ENCODE data around the gene SORCS2. TPM values are rescaled to one million over a fixed set of nuclear protein-coding genes. Genes with fewer than 3 reads are reported as not detected.

Gene SORCS2
- total RNA-seq, 4 donors from 2014 or later, result 2.0 to 7.4 (median 3.6) TPM

DNA sequence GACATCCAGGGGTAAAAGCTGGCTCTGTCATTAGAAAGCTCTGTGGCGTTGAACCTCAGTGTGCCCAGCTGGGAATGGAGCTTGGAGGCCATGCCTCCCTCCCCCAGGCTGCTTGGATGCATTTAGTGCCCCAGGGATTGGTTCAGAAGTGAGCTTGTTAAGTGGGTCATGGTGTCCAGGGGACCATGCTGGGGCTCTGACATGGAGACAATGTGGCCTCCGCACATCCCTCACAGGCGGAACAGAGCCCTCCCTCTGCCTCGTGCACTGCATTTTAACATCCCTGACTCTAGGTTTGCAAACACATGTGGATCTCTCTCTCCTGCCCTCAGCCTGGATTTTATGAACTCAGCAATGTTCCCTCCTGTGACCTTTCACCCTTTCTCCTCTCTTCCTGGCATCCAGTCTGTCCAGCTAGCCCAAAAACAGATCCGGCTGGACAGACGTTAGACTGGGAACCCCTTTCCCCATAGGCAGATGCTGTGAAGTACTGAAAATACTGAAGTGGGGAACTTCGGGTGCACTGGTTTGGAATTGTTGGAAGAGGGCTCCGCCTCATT, 81.5 kb downstream of the SORCS2 start:
- Histone ChIP-seq H3K4me3 (no peak overlapping the region), H3K36me3 (no peaks in the 10 kb centered on the region), H3K9me3 (no peaks in the 10 kb centered on the region), H3K4me1 (peaks cover 0 to 13% (median 0%) of the 10 kb centered on the region in 3 donors), H3K27ac (no peak overlapping the region), H3K27me3 (no peaks in the 10 kb centered on the region)
- TF ChIP-seq POLR2A (IDR thresholded peaks at IDR 0.05), result no peak
- no peak for TF ChIP-seq POLR2AphosphoS5 (IDR thresholded peaks at IDR 0.05)
- no peak for TF ChIP-seq EP300 (IDR thresholded peaks at IDR 0.05)
- TF ChIP-seq, protein P1, sequence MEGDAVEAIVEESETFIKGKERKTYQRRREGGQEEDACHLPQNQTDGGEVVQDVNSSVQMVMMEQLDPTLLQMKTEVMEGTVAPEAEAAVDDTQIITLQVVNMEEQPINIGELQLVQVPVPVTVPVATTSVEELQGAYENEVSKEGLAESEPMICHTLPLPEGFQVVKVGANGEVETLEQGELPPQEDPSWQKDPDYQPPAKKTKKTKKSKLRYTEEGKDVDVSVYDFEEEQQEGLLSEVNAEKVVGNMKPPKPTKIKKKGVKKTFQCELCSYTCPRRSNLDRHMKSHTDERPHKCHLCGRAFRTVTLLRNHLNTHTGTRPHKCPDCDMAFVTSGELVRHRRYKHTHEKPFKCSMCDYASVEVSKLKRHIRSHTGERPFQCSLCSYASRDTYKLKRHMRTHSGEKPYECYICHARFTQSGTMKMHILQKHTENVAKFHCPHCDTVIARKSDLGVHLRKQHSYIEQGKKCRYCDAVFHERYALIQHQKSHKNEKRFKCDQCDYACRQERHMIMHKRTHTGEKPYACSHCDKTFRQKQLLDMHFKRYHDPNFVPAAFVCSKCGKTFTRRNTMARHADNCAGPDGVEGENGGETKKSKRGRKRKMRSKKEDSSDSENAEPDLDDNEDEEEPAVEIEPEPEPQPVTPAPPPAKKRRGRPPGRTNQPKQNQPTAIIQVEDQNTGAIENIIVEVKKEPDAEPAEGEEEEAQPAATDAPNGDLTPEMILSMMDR (IDR thresholded peaks at IDR 0.05), result no peak
- WGBS, 2 donors (ENCODE audit: low coverage in 1 of 2), result 90 to 100% methylated on average over 2 to 5 of the region's 8 CpGs
- ATAC-seq, result no peak

DNA sequence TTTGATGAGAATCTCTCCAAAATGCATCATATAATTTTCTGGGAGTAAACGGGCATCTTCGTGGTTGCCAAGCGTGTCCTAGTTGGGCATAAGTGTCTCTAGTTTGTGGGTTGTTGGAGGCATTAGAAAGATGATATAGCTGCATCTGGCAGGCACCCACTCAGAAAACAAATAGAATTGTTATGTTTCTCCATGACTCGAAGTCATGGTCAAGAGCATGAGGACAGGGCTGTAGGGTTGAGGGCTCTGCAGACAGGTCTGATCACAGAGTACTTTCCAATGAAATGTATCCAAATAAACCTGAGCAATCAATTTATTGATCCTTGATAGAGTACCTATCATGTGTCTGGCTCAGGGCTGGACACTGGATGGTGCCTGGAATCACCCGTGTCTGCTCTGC, 82.7 kb downstream of the SORCS2 start:
- Histone ChIP-seq H3K4me1 (peaks cover 0 to 13% (median 0%) of the 10 kb centered on the region in 3 donors), H3K36me3 (no peaks in the 10 kb centered on the region), H3K9me3 (no peaks in the 10 kb centered on the region), H3K27ac (no peak overlapping the region), H3K4me3 (no peak overlapping the region), H3K27me3 (no peaks in the 10 kb centered on the region)
- no peak for ATAC-seq
- 78% methylated on average over 5 of the region's 5 CpGs; no CpG with 5 or more reads in 1 of the 2 donors for WGBS, 2 donors (ENCODE audit: low coverage in 1 of 2)
- TF ChIP-seq EP300 (IDR thresholded peaks at IDR 0.05), result no peak
- TF ChIP-seq, protein P1 (IDR thresholded peaks at IDR 0.05), result no peak
- TF ChIP-seq POLR2AphosphoS5 (IDR thresholded peaks at IDR 0.05), result no peak
- TF ChIP-seq POLR2A (IDR thresholded peaks at IDR 0.05), result no peak

DNA sequence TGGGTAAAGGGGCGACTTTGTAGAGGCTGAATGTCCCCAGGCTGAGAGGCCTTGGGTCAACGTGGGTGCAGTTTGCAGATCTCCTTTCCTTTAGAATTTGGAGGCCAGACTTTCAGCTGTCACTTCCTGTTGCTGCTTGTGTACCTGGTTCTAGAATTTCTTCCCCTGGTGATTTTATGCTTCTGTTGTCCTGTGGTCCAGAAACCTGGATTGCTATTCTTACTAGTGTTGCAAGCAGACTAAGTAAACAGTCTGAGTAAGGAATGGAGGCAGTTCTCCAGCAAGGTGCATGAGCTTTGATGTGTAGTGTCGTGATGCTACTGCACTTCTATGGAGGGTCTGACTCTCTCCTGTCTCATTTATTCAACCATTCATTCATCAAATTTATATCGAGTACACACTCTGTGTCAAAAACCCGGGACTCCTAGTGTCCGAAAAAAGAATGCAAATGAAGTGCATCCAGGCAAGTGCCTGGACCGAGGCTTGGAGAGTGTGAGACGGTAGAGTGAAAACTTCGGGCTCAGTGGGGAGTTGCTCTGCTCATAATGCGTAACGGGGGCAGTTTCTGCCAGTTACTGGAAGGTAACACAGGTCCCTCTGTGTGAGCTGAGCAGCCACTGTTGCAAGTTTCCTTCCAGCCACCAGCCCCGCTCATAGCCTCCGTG, 83.3 kb downstream of the SORCS2 start:
- WGBS, 2 donors (ENCODE audit: low coverage in 1 of 2), result 71 to 100% methylated on average over 1 to 10 of the region's 13 CpGs
- H3K4me1 ChIP-seq, result peaks cover 0 to 13% (median 0%) of the 10 kb centered on the region in 3 donors
- no peak overlapping the region for H3K4me3 ChIP-seq
- no peaks in the 10 kb centered on the region for H3K27me3 ChIP-seq
- H3K9me3 ChIP-seq, result no peaks in the 10 kb centered on the region
- H3K36me3 ChIP-seq, result no peaks in the 10 kb centered on the region
- peak overlapping the region in 1 of 4 donors; percentile 13 for H3K27ac ChIP-seq
- TF ChIP-seq POLR2A (IDR thresholded peaks at IDR 0.05) (no peak), POLR2AphosphoS5 (IDR thresholded peaks at IDR 0.05) (no peak), EP300 (IDR thresholded peaks at IDR 0.05) (no peak)
- TF ChIP-seq, protein P1 (IDR thresholded peaks at IDR 0.05), result no peak
- no peak for ATAC-seq

DNA sequence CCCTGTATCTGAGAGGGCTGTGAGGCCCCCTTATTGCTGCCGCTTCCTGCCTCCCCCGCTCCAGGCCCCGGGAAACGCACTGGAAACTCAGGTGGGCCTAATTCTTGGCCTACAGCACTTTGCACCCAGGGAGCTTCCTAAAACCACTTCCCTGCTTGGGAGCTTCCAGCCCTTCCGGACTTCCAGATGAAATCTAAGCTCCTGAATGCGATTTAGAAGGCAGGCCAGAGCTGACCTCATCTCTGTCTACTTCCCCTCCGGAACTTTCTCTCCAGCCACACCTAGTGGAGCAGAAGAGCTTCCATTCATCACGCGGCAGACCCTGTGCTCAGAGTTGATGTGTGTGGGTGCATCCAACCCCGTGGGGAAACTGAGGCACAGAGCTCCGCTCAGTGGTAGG, 84.2 kb downstream of the SORCS2 start:
- H3K9me3 ChIP-seq, result no peaks in the 10 kb centered on the region
- no peaks in the 10 kb centered on the region for H3K27me3 ChIP-seq
- H3K4me3 ChIP-seq, result no peak overlapping the region
- TF ChIP-seq POLR2AphosphoS5 (IDR thresholded peaks at IDR 0.05) (no peak), POLR2A (IDR thresholded peaks at IDR 0.05) (no peak), EP300 (IDR thresholded peaks at IDR 0.05) (no peak)
- TF ChIP-seq, protein P1 (IDR thresholded peaks at IDR 0.05), result no peak
- H3K36me3 ChIP-seq, result no peaks in the 10 kb centered on the region
- peak; percentile 44 for ATAC-seq
- 73% methylated on average over 8 of the region's 11 CpGs; no CpG with 5 or more reads in 1 of the 2 donors for WGBS, 2 donors (ENCODE audit: low coverage in 1 of 2)
- H3K27ac ChIP-seq, result peak overlapping the region in 2 of 4 donors; percentile 13 to 35
- peaks cover 0 to 13% (median 0%) of the 10 kb centered on the region in 3 donors for H3K4me1 ChIP-seq
